Loucy (cell line): ENCODE results near the gene SRPK1.

Experiments
- EZH2phosphoT487 ChIP-seq: fragments of 200-600 bp; IDR thresholded peaks from 2 replicates; pipeline ENCODE4 v1.6.1; 2018; ENCODE audit warnings: antibody characterized with exemption, mild to moderate bottlenecking, moderate library complexity, borderline replicate concordance
- TF ChIP-seq, protein P1 (sequence below): fragments of 200-600 bp; sonication (generic); conservative IDR thresholded peaks from 2 replicates; pipeline ENCODE4 v1.5.1; 2014; ENCODE audit warnings: mild to moderate bottlenecking, antibody characterized with exemption, low read length

DNA sequence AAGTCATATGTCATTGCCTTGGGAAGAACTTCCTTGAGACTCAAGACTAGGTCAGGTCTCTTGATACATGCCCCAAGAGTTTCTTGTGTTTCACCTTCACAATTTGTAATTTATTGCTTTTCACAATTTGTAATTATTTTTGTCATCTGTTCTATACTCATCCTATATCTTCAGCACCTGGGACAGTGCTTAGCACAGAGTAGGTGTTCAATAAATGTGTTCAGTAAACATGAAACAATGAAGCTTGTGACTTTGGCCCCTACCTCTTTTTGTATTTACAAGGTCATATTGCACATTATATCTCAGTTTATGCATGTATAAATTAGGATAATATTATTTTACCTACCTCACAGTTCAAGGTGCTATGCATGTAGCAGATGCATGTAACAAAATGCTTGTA is 21.5 kb upstream of the SRPK1 start:
- TF ChIP-seq, protein P1, sequence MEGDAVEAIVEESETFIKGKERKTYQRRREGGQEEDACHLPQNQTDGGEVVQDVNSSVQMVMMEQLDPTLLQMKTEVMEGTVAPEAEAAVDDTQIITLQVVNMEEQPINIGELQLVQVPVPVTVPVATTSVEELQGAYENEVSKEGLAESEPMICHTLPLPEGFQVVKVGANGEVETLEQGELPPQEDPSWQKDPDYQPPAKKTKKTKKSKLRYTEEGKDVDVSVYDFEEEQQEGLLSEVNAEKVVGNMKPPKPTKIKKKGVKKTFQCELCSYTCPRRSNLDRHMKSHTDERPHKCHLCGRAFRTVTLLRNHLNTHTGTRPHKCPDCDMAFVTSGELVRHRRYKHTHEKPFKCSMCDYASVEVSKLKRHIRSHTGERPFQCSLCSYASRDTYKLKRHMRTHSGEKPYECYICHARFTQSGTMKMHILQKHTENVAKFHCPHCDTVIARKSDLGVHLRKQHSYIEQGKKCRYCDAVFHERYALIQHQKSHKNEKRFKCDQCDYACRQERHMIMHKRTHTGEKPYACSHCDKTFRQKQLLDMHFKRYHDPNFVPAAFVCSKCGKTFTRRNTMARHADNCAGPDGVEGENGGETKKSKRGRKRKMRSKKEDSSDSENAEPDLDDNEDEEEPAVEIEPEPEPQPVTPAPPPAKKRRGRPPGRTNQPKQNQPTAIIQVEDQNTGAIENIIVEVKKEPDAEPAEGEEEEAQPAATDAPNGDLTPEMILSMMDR = no peak
- TF ChIP-seq EZH2phosphoT487 = no peak
